Activated CD8-positive, alpha-beta memory T cell treated with anti-CD3 and anti-CD28 coated beads, Interleukin-2, amount 50 U/mL, for 24 hours (primary cell): ENCODE data around the gene MAP7D3.
"Not testable (repeated sequence)": the region's sequence is repeated elsewhere in the genome, so short reads cannot be mapped to it uniquely, and the experiment has no call there.

Experiments used
- DNase-seq: peaks from one replicate; pipeline ENCODE4 v3.0.0-alpha.2; 2020; ENCODE audit errors: extremely low read depth

MAP7D3 gene

GRCh38 chrX:136183172-136183571, 68.0 kb downstream of the MAP7D3 start:
- no peak for DNase-seq

GRCh38 chrX:136182414-136182813, 68.8 kb downstream of the MAP7D3 start:
- no peak for DNase-seq

- no peak for DNase-seq
Observed at GRCh38 chrX:136179133-136179532, 72.1 kb downstream of the MAP7D3 start.

- no peak for DNase-seq
Observed at GRCh38 chrX:136176399-136176825, 74.8 kb downstream of the MAP7D3 start.

- no peak for DNase-seq
Observed at GRCh38 chrX:136171420-136171819, 79.8 kb downstream of the MAP7D3 start.

- no peak for DNase-seq
Observed at GRCh38 chrX:136170139-136170800, 80.9 kb downstream of the MAP7D3 start.

GRCh38 chrX:136168929-136169735, 82.1 kb downstream of the MAP7D3 start:
- no peak for DNase-seq

GRCh38 chrX:136167989-136168388, 83.2 kb downstream of the MAP7D3 start:
- DNase-seq, result not testable (repeated sequence)

GRCh38 chrX:136166221-136166855, 84.9 kb downstream of the MAP7D3 start:
- DNase-seq, result no peak

GRCh38 chrX:136165406-136165805, 85.8 kb downstream of the MAP7D3 start:
- no peak for DNase-seq

GRCh38 chrX:136163689-136164088, 87.5 kb downstream of the MAP7D3 start:
- no peak for DNase-seq
